ENCODE data around the gene CNN1.

GRCh38 chr19:11574689-11575088 lies 36.0 kb downstream of the CNN1 start:
- TF ChIP-seq CTCF (IDR thresholded peaks at IDR 0.05) (no peak), POLR2A (IDR thresholded peaks at IDR 0.05) (no peak), POLR2AphosphoS5 (IDR thresholded peaks at IDR 0.05; ENCODE audit: insufficient read depth in 1 of 2, low read depth in 1 of 2) (no peak)

Data from vagina (tissue), 2 donors.